DND-41 (cell line): ENCODE measurements around the gene ACAP1.

Experiments used
- ATAC-seq: fragments of 200-7000 bp; cut with Tn5 transposase; 3 replicates; pipeline ENCODE4 v1.9.1; 2021; ENCODE audit warnings: low read depth; ENCODE audit not compliant: insufficient read depth
- DNase-seq: peaks from one replicate; pipeline ENCODE4 v3.0.0-alpha.2; 2020
- H2AFZ ChIP-seq: 2 replicates; pipeline ENCODE4 v1.6.0; 2012; ENCODE audit warnings: low read depth, low read length
- H3K27ac ChIP-seq: 2 replicates; pipeline ENCODE4 v1.5.1; 2012; ENCODE audit warnings: low read length, inconsistent platforms
- H3K27me3 ChIP-seq: fragments of 200-600 bp; sonication (generic); 2 replicates; pipeline ENCODE4 v1.6.0; 2012; ENCODE audit warnings: low read length, mild to moderate bottlenecking, inconsistent platforms; ENCODE audit not compliant: insufficient read depth, poor library complexity
- H3K36me3 ChIP-seq: 2 replicates; pipeline ENCODE4 v1.5.1; 2012; ENCODE audit warnings: low read length, inconsistent platforms; ENCODE audit not compliant: insufficient read depth
- H3K4me1 ChIP-seq: 2 replicates; pipeline ENCODE4 v1.5.1; 2012; ENCODE audit warnings: mild to moderate bottlenecking, low read length; ENCODE audit not compliant: insufficient read depth
- H3K4me2 ChIP-seq: 2 replicates; pipeline ENCODE4 v1.6.0; 2012; ENCODE audit warnings: mild to moderate bottlenecking, moderate library complexity, low read length, inconsistent platforms; ENCODE audit not compliant: insufficient read depth
- H3K4me3 ChIP-seq, 2 experiments: fragments of 200-600 bp in 1 of 2; shearing (Covaris generic) in 1 of 2; 2 replicates each; pipeline ENCODE4 v1.5.1; 2012 to 2016; ENCODE audit warnings: inconsistent platforms in 2 of 2, low read length in 2 of 2, mild to moderate bottlenecking in 2 of 2, low read depth in 1 of 2, moderate library complexity in 1 of 2
- H3K79me2 ChIP-seq: 2 replicates; pipeline ENCODE4 v1.6.0; 2012; ENCODE audit warnings: low read length, inconsistent platforms; ENCODE audit not compliant: insufficient read depth
- H3K9ac ChIP-seq: 2 replicates; pipeline ENCODE4 v1.6.0; 2012; ENCODE audit warnings: low read depth, mild to moderate bottlenecking, inconsistent platforms, low read length, moderate library complexity
- H3K9me3 ChIP-seq: 2 replicates; pipeline ENCODE4 v1.5.1; 2012; ENCODE audit warnings: low read length, moderate library complexity, mild to moderate bottlenecking, inconsistent platforms; ENCODE audit not compliant: insufficient read depth, severe bottlenecking
- H4K20me1 ChIP-seq: 2 replicates; pipeline ENCODE4 v1.6.0; 2012; ENCODE audit warnings: low read length; ENCODE audit not compliant: insufficient read depth
- EZH2 ChIP-seq: IDR thresholded peaks from 3 replicates; pipeline ENCODE4 v1.6.1; 2012; ENCODE audit warnings: borderline replicate concordance, low read depth, mild to moderate bottlenecking, moderate library complexity, low read length, inconsistent platforms; ENCODE audit not compliant: severe bottlenecking
- TF ChIP-seq, protein P1 (sequence below): IDR thresholded peaks from 2 replicates; pipeline ENCODE4 v1.5.1; 2012; ENCODE audit warnings: borderline replicate concordance, low read length, moderate library complexity, mild to moderate bottlenecking; ENCODE audit not compliant: poor library complexity, severe bottlenecking; ENCODE audit errors: extremely low read depth

Gene ACAP1

DNA sequence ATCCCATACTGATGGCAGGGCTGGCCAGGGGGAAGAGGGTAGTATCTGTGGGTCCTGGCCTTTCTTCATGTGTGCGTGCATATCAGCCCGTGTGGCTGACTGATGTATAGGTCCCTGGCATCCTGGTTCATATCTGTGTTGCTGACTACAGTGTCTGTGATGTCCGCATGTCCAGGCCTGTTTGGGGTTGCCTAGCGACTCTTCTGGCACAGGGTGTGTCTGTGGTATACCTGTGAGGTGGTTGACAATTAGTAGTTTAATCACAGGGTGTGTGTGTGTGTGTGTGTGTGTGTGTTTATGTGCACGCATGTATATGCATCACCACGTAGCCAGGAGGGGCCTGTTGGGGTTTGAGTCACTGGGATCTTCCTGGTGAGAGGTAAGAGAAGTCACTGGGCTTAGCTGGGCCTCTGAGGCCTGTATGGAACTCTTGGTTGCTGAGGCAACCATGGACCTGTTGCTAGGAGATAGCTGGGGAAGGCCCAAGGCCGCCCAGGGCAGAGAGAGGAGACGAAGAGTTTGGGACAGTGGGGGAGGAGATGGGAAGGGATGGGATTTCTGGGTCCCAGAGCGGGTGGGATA, 18.0 kb downstream of the ACAP1 start:
- H3K27ac ChIP-seq = no peak overlapping the region
- H3K4me2 ChIP-seq = no peak overlapping the region
- no peaks in the 10 kb centered on the region for H4K20me1 ChIP-seq
- H3K9ac ChIP-seq = no peak overlapping the region
- no peak for TF ChIP-seq EZH2
- TF ChIP-seq, protein P1, sequence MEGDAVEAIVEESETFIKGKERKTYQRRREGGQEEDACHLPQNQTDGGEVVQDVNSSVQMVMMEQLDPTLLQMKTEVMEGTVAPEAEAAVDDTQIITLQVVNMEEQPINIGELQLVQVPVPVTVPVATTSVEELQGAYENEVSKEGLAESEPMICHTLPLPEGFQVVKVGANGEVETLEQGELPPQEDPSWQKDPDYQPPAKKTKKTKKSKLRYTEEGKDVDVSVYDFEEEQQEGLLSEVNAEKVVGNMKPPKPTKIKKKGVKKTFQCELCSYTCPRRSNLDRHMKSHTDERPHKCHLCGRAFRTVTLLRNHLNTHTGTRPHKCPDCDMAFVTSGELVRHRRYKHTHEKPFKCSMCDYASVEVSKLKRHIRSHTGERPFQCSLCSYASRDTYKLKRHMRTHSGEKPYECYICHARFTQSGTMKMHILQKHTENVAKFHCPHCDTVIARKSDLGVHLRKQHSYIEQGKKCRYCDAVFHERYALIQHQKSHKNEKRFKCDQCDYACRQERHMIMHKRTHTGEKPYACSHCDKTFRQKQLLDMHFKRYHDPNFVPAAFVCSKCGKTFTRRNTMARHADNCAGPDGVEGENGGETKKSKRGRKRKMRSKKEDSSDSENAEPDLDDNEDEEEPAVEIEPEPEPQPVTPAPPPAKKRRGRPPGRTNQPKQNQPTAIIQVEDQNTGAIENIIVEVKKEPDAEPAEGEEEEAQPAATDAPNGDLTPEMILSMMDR = no peak
- no peak for ATAC-seq
- H3K9me3 ChIP-seq = no peaks in the 10 kb centered on the region
- peaks cover 10% of the 10 kb centered on the region for H3K36me3 ChIP-seq
- no peak overlapping the region for H2AFZ ChIP-seq
- DNase-seq = no peak
- no peaks in the 10 kb centered on the region for H3K79me2 ChIP-seq
- H3K4me1 ChIP-seq = peaks cover 7% of the 10 kb centered on the region
- no peaks in the 10 kb centered on the region for H3K27me3 ChIP-seq
- H3K4me3 ChIP-seq = no peak overlapping the region

DNA sequence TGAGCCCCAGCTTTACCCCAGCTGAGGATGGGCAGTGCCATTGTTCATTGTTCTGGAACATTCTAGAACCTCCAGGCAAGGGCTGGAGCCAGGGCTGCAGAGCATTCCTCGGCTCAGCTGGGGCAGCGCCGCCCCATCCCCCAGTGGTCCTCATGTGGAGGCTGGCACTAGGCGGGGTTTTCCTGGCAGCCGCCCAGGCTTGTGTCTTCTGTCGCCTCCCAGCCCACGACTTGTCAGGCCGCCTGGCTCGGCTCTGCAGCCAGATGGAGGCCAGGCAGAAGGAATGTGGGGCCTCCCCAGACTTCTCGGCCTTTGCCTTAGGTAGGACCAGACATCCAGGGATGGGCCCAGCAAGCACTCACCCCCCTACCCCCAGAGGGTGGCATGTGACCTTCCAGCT, 18.7 kb downstream of the ACAP1 start, which contains the start of gene TMEM95:
Gene TMEM95 (plus strand): TSS at position 104 of the 400 bp plus-strand sequence. CDS start 49 bp downstream, at position 153.
- Histone ChIP-seq H4K20me1 (no peaks in the 10 kb centered on the region), H3K4me3 (no peak within 1 kb of the TSS), H3K4me2 (no peak within 1 kb of the TSS), H3K27ac (0 out of 2 replicates have a peak within 1 kb of the TSS, but pooled peaks have one; percentile 28), H3K9me3 (no peaks in the 10 kb centered on the region), H3K27me3 (no peaks in the 10 kb centered on the region), H3K4me1 (peaks cover 7% of the 10 kb centered on the region), H3K79me2 (no peaks in the 10 kb centered on the region), H2AFZ (peak within 1 kb of the TSS; percentile 64), H3K9ac (0 out of 2 replicates have a peak within 1 kb of the TSS, but pooled peaks have one; percentile 9), H3K36me3 (peaks cover 7% of the 10 kb centered on the region; the same call in 1 of the 2 replicates)
- ATAC-seq (no peak), DNase-seq (no peak)
- no peak for TF ChIP-seq EZH2
- TF ChIP-seq, protein P1 = no peak

- Histone ChIP-seq H3K36me3 (peaks cover 7% of the 10 kb centered on the region; the same call in 1 of the 2 replicates), H4K20me1 (no peaks in the 10 kb centered on the region), H3K4me1 (peaks cover 7% of the 10 kb centered on the region), H3K4me2 (no peak overlapping the region), H3K4me3 (no peak overlapping the region), H3K27ac (0 out of 2 replicates have a peak overlapping the region, but pooled peaks have one; percentile 28), H3K9me3 (no peaks in the 10 kb centered on the region), H2AFZ (peak overlapping the region; percentile 64), H3K9ac (0 out of 2 replicates have a peak overlapping the region, but pooled peaks have one; percentile 7), H3K79me2 (no peaks in the 10 kb centered on the region), H3K27me3 (no peaks in the 10 kb centered on the region)
- DNase-seq (no peak), ATAC-seq (no peak)
- no peak for TF ChIP-seq EZH2
- TF ChIP-seq, protein P1 = no peak
Measured at GRCh38 chr17:7355573-7355972, 19.2 kb downstream of the ACAP1 start.
